IgD-negative memory B cell (primary cell): ENCODE results near the gene ATXN1. TPM values are rescaled to one million over a fixed set of nuclear protein-coding genes. Genes with fewer than 3 reads are reported as not detected.
"Not testable (repeated sequence)": the region's sequence is repeated elsewhere in the genome, so short reads cannot be mapped to it uniquely, and the experiment has no call there.

ENCODE experiments used
- H3K27ac Mint-ChIP-seq, 3 donors: one replicate each; pipeline ENCODE4 v1.8.0; 2020 to 2022; ENCODE audit warnings: mild to moderate bottlenecking in 3 of 3, mixed read lengths in 3 of 3, moderate library complexity in 1 of 3
- H3K27me3 Mint-ChIP-seq: one replicate; pipeline ENCODE4 v1.8.0; 2021; ENCODE audit warnings: mixed read lengths
- H3K36me3 Mint-ChIP-seq: one replicate; pipeline ENCODE4 v1.8.0; 2020; ENCODE audit warnings: mild to moderate bottlenecking, mixed read lengths
- H3K4me1 Mint-ChIP-seq, 3 donors: one replicate each; pipeline ENCODE4 v1.8.0; 2020 to 2022; ENCODE audit warnings: mixed read lengths in 3 of 3, mild to moderate bottlenecking in 1 of 3
- H3K4me3 Mint-ChIP-seq, 4 donors: one replicate each; pipeline ENCODE4 v1.8.0; 2020 to 2022; ENCODE audit warnings: mild to moderate bottlenecking in 4 of 4, mixed read lengths in 4 of 4, moderate library complexity in 3 of 4
- H3K9me3 Mint-ChIP-seq, 3 donors: one replicate each; pipeline ENCODE4 v1.8.0; 2020 to 2021; ENCODE audit warnings: mixed read lengths in 3 of 3, mild to moderate bottlenecking in 1 of 3
- polyA plus RNA-seq: library from polyadenylated mRNA; unstranded; fragments of 300-500 nt; fragmentation: Illumina TruSeq; gene quantifications from one replicate; pipeline ENCODE4 v1.2.3, GENCODE V29; 2021

ATXN1 gene
- polyA plus RNA-seq, 1 donor from 2014 or later, result 5.0 TPM

GRCh38 chr6:16274885-16275589, 486.2 kb downstream of the ATXN1 start:
- H3K27me3 Mint-ChIP-seq, result peaks cover 16% of the 10 kb centered on the region
- H3K27ac Mint-ChIP-seq, result peak overlapping the region in 1 of 3 donors; percentile 52
- H3K4me1 Mint-ChIP-seq, result peaks cover 0 to 1% (median 0%) of the 10 kb centered on the region in 3 donors
- no peaks in the 10 kb centered on the region for H3K9me3 Mint-ChIP-seq
- peaks cover 2% of the 10 kb centered on the region for H3K36me3 Mint-ChIP-seq
- no peak overlapping the region for H3K4me3 Mint-ChIP-seq

GRCh38 chr6:16274483-16274882, 486.8 kb downstream of the ATXN1 start:
- peaks cover 15% of the 10 kb centered on the region for H3K27me3 Mint-ChIP-seq
- no peak overlapping the region for H3K4me3 Mint-ChIP-seq
- no peak overlapping the region for H3K27ac Mint-ChIP-seq
- H3K36me3 Mint-ChIP-seq, result peaks cover 2% of the 10 kb centered on the region
- H3K4me1 Mint-ChIP-seq, result peaks cover 0 to 1% (median 0%) of the 10 kb centered on the region in 3 donors
- H3K9me3 Mint-ChIP-seq, result no peaks in the 10 kb centered on the region

GRCh38 chr6:16273256-16273655, 488.0 kb downstream of the ATXN1 start:
- no peaks in the 10 kb centered on the region for H3K9me3 Mint-ChIP-seq
- H3K4me3 Mint-ChIP-seq, result no peak overlapping the region
- H3K36me3 Mint-ChIP-seq, result no peaks in the 10 kb centered on the region
- peaks cover 13% of the 10 kb centered on the region for H3K27me3 Mint-ChIP-seq
- H3K4me1 Mint-ChIP-seq, result peaks cover 0 to 1% (median 0%) of the 10 kb centered on the region in 3 donors
- H3K27ac Mint-ChIP-seq, result no peak overlapping the region

- no peaks in the 10 kb centered on the region for H3K9me3 Mint-ChIP-seq
- H3K27me3 Mint-ChIP-seq, result peaks cover 8% of the 10 kb centered on the region
- H3K4me1 Mint-ChIP-seq, result peaks cover 0 to 1% (median 0%) of the 10 kb centered on the region in 3 donors
- no peak overlapping the region for H3K27ac Mint-ChIP-seq
- H3K4me3 Mint-ChIP-seq, result no peak overlapping the region
- no peaks in the 10 kb centered on the region for H3K36me3 Mint-ChIP-seq
Measured at GRCh38 chr6:16272201-16272600, 489.1 kb downstream of the ATXN1 start.

GRCh38 chr6:16271428-16271827, 489.8 kb downstream of the ATXN1 start:
- Mint-ChIP-seq H3K27ac (no peak overlapping the region), H3K4me1 (peaks cover 0 to under 1% (median 0%) of the 10 kb centered on the region in 3 donors), H3K27me3 (peaks cover 7% of the 10 kb centered on the region)

GRCh38 chr6:16270178-16270794, 491.0 kb downstream of the ATXN1 start:
- no peak overlapping the region for H3K27ac Mint-ChIP-seq
- H3K9me3 Mint-ChIP-seq, result no peaks in the 10 kb centered on the region
- H3K36me3 Mint-ChIP-seq, result no peaks in the 10 kb centered on the region
- no peak overlapping the region for H3K4me3 Mint-ChIP-seq
- no peaks in the 10 kb centered on the region for H3K4me1 Mint-ChIP-seq
- H3K27me3 Mint-ChIP-seq, result peaks cover 6% of the 10 kb centered on the region

More at GRCh38 chr6:16271428-16271827, 489.8 kb downstream of the ATXN1 start:
- H3K4me3 Mint-ChIP-seq, result no peak overlapping the region
- H3K9me3 Mint-ChIP-seq, result no peaks in the 10 kb centered on the region
- H3K36me3 Mint-ChIP-seq, result no peaks in the 10 kb centered on the region

GRCh38 chr6:16269442-16270070, 491.7 kb downstream of the ATXN1 start:
- H3K4me3 Mint-ChIP-seq, H3K9me3 Mint-ChIP-seq, H3K27me3 Mint-ChIP-seq, H3K36me3 Mint-ChIP-seq, H3K4me1 Mint-ChIP-seq, H3K27ac Mint-ChIP-seq: not testable (repeated sequence)

- Mint-ChIP-seq H3K4me1 (no peaks in the 10 kb centered on the region), H3K9me3 (no peaks in the 10 kb centered on the region), H3K4me3 (no peak overlapping the region), H3K36me3 (no peaks in the 10 kb centered on the region), H3K27ac (peak overlapping the region in 1 of 3 donors; percentile 57), H3K27me3 (peaks cover 7% of the 10 kb centered on the region)
Measured at GRCh38 chr6:16267428-16268263, 493.6 kb downstream of the ATXN1 start.

- peaks cover 5% of the 10 kb centered on the region for H3K27me3 Mint-ChIP-seq
- no peaks in the 10 kb centered on the region for H3K36me3 Mint-ChIP-seq
- no peak overlapping the region for H3K27ac Mint-ChIP-seq
- no peak overlapping the region for H3K4me3 Mint-ChIP-seq
- no peaks in the 10 kb centered on the region for H3K9me3 Mint-ChIP-seq
- H3K4me1 Mint-ChIP-seq, result no peaks in the 10 kb centered on the region
Measured at GRCh38 chr6:16265351-16266341, 495.6 kb downstream of the ATXN1 start.

- Mint-ChIP-seq H3K36me3 (no peaks in the 10 kb centered on the region), H3K4me3 (no peak overlapping the region), H3K9me3 (no peaks in the 10 kb centered on the region), H3K4me1 (no peaks in the 10 kb centered on the region), H3K27ac (no peak overlapping the region), H3K27me3 (peaks cover 5% of the 10 kb centered on the region)
Measured at GRCh38 chr6:16264785-16265184, 496.5 kb downstream of the ATXN1 start.

GRCh38 chr6:16263464-16264099, 497.7 kb downstream of the ATXN1 start:
- H3K4me1 Mint-ChIP-seq, result not testable (repeated sequence)

GRCh38 chr6:16262773-16263172, 498.5 kb downstream of the ATXN1 start:
- not testable (repeated sequence) for H3K27ac Mint-ChIP-seq, H3K9me3 Mint-ChIP-seq, H3K36me3 Mint-ChIP-seq, H3K4me3 Mint-ChIP-seq, H3K27me3 Mint-ChIP-seq, H3K4me1 Mint-ChIP-seq

More at GRCh38 chr6:16263464-16264099, 497.7 kb downstream of the ATXN1 start:
- not testable (repeated sequence) for H3K36me3 Mint-ChIP-seq, H3K27me3 Mint-ChIP-seq, H3K4me3 Mint-ChIP-seq, H3K9me3 Mint-ChIP-seq, H3K27ac Mint-ChIP-seq

- H3K27ac Mint-ChIP-seq, H3K4me1 Mint-ChIP-seq, H3K36me3 Mint-ChIP-seq, H3K27me3 Mint-ChIP-seq, H3K4me3 Mint-ChIP-seq, H3K9me3 Mint-ChIP-seq: not testable (repeated sequence)
Measured at GRCh38 chr6:16260602-16261001, 500.7 kb downstream of the ATXN1 start.

GRCh38 chr6:16259604-16260003, 501.7 kb downstream of the ATXN1 start:
- peak overlapping the region in 1 of 3 donors; percentile 89 for H3K27ac Mint-ChIP-seq
- peak overlapping the region in 1 of 4 donors; percentile 56 for H3K4me3 Mint-ChIP-seq

More at GRCh38 chr6:16259604-16260003, 501.7 kb downstream of the ATXN1 start:
- not testable (repeated sequence) for H3K4me1 Mint-ChIP-seq, H3K9me3 Mint-ChIP-seq, H3K36me3 Mint-ChIP-seq, H3K27me3 Mint-ChIP-seq
